Measurements from ENCODE around the gene TIMM22.
A peak's percentile ranks its signal among the peaks of the same experiment; 100 is the strongest.

- TF ChIP-seq GATA2 (IDR thresholded peaks at IDR 0.05; ENCODE audit: low read depth, low read length), result peak; percentile 80
- no peak for TF ChIP-seq GATA3 (IDR thresholded peaks at IDR 0.05; ENCODE audit: low read depth, low read length)
Measured at GRCh38 chr17:1030684-1031532, 34.0 kb downstream of the TIMM22 start.
